Epidermal melanocyte (primary cell): ENCODE results near the gene CNTD1.
A peak's percentile ranks its signal among the peaks of the same experiment; 100 is the strongest.
"Not testable (repeated sequence)": the region's sequence is repeated elsewhere in the genome, so short reads cannot be mapped to it uniquely, and the experiment has no call there.

Source experiments
- DNase-seq: peaks from one replicate; pipeline ENCODE4 v3.0.0; 2011; ENCODE audit warnings: low spot score; ENCODE audit not compliant: insufficient read length

Gene CNTD1

DNA sequence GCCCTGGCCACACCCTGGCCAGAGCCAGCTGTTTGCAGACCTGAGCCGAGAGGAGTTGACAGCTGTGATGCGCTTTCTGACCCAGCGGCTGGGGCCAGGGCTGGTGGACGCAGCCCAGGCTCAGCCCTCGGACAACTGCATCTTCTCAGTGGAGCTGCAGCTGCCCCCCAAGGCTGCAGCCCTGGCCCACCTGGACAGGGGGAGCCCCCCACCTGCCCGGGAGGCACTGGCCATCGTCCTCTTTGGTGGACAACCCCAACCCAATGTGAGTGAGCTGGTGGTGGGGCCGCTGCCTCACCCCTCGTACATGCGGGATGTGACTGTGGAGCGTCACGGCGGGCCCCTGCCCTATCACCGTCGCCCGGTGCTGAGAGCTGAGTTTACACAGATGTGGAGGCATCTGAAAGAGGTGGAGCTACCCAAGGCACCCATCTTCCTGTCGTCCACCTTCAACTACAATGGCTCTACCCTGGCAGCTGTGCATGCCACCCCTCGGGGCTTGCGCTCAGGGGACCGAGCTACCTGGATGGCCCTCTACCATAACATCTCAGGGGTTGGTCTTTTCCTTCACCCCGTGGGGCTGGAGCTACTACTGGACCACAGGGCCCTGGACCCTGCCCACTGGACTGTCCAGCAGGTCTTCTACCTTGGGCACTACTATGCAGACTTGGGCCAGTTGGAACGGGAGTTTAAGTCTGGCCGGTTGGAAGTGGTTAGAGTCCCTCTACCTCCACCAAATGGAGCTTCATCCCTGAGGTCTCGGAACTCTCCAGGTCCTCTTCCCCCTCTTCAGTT lies 46.3 kb downstream of the CNTD1 start:
- no peak for DNase-seq

DNA sequence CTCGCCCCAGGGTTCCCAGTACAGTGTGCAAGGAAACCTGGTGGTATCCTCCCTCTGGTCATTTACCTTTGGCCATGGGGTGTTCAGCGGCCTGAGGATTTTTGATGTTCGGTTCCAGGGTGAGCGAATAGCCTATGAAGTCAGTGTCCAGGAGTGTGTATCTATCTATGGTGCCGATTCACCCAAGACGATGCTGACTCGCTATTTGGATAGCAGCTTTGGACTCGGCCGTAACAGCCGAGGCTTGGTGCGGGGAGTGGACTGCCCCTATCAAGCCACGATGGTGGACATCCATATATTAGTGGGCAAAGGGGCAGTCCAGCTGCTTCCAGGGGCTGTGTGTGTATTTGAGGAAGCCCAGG lies 46.9 kb downstream of the CNTD1 start:
- no peak for DNase-seq

DNA sequence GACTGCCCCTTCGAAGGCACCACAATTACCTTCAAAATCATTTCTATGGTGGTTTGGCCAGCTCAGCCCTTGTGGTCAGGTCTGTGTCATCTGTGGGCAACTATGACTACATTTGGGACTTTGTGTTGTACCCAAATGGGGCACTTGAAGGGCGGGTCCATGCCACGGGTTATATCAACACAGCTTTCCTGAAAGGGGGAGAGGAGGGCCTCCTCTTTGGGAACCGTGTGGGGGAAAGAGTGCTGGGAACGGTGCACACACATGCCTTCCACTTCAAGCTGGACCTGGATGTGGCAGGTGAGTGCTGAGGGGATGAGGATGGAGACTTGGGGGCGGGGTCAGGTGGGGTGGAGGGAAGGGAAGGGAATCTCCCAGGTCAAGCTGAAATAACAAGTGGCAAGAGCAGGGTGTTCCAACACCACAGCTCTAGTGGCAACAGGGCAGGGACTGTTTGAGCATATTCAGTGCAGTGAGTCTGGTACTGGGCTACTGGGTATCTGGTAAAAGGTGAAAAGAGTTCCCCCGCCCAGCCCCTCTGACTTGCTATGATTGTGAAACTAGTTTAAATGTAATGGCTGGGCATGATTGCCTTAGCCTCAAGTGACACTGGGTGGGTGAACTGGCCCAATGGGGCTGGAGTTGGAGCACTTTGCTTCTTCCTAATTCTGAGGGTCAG lies 47.4 kb downstream of the CNTD1 start:
- peak; percentile 14 for DNase-seq

DNA sequence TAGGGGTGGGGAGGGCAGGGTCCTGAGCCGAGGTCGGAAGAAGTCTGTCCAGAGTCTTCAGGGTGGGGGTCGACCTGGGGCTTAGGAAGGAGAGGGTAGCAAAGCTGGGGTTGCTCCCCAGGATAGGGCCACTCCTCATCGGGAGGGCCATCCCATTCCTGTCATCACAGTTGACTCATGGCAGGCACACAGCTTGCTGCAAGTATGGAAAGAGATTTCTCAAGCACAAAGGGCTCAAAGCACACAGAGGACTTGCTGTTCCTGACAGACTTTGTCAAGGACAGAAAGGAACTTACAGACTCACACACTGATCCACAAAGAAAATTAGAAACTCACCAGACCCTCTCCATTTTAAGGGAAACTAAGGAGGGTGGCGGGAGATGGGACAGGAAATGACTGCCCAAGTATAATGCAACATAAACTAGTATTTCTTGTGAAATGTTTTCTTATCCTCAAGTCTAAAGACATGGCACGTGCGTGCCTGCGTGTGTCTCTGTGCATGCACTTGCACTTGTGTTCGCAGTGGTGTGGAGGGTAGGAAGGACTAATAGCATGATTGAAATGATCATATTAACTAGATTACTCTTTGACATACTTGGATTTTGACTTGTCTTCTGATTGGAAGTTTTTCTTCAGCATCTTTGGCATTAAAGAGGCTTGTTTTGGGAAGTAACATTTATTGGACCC lies 48.1 kb downstream of the CNTD1 start:
- DNase-seq, result no peak

DNA sequence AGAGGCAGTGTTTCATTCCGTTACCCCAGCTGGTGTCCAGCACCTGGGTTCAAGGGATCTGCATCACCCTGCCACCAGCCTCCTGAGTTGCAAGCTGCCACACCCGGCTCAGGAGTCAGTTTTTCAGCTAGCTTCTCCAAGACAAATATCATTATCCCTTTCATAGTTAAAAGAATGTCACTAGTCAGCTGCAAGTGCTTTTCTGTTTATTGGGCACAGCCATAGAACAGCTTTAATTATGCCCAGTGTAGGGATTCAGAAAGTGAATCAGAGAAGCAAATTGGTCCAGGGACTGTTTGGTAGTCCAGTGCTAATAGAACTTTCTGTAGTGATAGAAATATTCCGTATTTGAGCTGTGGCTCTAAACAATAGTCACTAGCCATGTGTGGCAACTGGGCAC lies 49.4 kb downstream of the CNTD1 start:
- no peak for DNase-seq

DNA sequence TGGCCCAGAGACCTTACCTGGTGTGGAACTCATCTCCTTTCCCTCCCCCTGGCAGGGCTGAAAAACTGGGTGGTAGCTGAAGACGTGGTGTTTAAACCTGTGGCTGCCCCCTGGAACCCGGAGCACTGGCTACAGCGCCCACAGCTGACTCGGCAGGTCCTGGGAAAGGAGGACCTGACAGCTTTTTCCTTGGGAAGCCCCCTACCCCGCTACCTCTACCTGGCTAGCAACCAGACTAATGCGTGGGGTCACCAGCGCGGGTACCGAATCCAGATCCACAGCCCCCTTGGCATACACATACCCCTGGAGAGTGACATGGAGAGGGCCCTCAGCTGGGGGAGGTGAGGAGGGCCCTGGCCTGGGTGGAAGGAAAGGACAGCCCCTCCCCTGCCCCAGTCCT lies 50.4 kb downstream of the CNTD1 start:
- DNase-seq, result no peak

DNA sequence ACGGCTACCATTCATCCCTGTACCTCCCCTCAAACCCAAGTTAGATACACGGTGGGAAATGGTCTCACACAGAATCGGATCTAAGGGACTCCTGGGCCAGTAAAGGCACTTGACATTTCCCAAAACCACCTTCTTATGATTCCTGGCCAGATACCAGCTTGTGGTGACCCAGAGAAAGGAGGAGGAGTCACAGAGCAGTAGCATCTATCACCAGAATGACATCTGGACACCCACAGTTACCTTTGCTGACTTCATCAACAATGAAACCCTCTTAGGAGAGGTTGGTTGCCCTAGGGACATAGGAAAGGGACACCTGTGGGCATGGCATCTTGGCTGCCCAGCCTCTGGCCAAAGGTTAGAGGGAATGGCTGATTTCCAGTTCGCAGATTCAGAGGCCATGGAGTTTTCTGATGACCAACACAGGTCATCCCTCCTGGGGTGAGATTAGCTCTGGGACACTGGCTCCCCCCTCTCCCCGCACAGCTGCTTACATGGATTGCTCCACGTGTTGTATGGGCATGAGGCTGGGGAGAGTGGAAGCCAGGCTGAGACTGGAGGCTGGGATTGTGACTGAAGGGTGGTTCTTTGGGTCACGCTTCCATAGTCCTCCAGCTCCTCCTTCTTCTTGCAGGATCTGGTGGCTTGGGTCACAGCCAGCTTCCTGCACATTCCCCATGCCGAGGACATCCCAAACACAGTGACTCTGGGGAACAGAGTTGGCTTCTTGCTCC lies 51.0 kb downstream of the CNTD1 start:
- no peak for DNase-seq

DNA sequence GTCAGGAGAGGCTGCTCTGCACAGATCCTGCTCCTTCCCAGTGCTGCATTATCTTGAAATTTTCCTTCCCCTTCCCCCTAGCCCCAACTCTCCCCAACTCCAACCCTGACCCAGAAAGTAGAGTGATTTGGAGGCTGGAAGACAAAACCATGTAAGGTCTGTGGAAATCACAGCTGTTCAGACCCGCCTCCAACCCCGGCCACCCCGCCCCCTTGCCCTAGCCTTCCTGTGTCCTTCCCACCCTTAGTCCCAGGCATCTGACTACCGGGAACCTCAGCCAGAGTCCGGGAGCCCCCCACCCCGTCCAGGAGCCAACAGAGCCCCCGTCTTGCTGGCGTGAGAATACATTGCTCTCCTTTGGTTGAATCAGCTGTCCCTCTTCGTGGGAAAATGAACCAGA lies 52.3 kb downstream of the CNTD1 start, which contains the start of gene AOC3:
AOC3 (plus strand) TSS at position 246 of the 400 bp plus-strand sequence; CDS start at position 391, 145 bp downstream.
- DNase-seq, result no peak

DNA sequence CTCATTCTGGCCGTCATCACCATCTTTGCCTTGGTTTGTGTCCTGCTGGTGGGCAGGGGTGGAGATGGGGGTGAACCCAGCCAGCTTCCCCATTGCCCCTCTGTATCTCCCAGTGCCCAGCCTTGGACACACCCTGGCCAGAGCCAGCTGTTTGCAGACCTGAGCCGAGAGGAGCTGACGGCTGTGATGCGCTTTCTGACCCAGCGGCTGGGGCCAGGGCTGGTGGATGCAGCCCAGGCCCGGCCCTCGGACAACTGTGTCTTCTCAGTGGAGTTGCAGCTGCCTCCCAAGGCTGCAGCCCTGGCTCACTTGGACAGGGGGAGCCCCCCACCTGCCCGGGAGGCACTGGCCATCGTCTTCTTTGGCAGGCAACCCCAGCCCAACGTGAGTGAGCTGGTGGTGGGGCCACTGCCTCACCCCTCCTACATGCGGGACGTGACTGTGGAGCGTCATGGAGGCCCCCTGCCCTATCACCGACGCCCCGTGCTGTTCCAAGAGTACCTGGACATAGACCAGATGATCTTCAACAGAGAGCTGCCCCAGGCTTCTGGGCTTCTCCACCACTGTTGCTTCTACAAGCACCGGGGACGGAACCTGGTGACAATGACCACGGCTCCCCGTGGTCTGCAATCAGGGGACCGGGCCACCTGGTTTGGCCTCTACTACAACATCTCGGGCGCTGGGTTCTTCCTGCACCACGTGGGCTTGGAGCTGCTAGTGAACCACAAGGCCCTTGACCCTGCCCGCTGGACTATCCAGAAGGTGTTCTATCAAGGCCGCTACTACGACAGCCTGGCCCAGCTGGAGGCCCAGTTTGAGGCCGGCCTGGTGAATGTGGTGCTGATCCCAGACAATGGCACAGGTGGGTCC lies 52.9 kb downstream of the CNTD1 start:
- not testable (repeated sequence) for DNase-seq

DNA sequence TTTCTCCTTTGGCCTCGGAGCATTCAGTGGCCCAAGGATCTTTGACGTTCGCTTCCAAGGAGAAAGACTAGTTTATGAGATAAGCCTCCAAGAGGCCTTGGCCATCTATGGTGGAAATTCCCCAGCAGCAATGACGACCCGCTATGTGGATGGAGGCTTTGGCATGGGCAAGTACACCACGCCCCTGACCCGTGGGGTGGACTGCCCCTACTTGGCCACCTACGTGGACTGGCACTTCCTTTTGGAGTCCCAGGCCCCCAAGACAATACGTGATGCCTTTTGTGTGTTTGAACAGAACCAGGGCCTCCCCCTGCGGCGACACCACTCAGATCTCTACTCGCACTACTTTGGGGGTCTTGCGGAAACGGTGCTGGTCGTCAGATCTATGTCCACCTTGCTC lies 53.7 kb downstream of the CNTD1 start:
- DNase-seq, result no peak

DNA sequence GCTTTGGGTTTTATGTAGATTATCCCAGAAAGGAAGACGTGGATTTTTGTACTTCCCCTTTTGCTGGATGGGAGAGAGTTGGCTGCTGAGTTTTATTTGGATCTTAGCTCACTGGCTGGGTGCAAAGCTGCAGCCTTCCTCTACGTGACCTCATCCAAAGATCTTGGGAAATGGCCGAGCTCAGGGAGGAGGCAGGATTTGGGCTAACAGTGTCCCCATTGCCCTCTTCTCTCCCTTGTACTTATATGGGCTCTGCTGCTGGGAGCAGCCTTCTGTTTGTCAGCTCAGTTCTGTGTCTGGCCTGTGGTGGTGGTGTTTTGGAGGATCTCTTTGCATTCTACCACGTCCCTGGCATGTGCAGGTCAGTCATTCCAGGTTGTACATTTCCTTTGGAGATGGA lies 54.3 kb downstream of the CNTD1 start:
- DNase-seq, result no peak

DNA sequence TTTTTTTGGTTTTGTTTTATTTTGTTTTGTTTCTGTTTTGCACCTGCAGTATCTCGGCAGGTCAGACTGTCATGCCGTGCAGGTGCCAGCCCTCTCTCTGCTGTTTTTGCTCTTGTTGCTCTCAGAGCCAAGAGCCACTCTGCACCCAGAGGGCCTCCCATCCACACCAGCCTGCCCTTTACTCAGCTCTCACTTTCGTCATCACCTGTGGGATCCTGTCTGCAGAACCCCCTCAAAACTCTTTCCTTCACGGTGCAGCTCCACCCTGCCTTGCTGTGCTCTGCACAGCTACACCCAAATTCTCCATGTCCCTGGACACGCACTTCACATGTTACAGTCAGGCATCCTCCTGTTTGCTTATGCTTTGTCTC lies 54.9 kb downstream of the CNTD1 start:
- no peak for DNase-seq

DNA sequence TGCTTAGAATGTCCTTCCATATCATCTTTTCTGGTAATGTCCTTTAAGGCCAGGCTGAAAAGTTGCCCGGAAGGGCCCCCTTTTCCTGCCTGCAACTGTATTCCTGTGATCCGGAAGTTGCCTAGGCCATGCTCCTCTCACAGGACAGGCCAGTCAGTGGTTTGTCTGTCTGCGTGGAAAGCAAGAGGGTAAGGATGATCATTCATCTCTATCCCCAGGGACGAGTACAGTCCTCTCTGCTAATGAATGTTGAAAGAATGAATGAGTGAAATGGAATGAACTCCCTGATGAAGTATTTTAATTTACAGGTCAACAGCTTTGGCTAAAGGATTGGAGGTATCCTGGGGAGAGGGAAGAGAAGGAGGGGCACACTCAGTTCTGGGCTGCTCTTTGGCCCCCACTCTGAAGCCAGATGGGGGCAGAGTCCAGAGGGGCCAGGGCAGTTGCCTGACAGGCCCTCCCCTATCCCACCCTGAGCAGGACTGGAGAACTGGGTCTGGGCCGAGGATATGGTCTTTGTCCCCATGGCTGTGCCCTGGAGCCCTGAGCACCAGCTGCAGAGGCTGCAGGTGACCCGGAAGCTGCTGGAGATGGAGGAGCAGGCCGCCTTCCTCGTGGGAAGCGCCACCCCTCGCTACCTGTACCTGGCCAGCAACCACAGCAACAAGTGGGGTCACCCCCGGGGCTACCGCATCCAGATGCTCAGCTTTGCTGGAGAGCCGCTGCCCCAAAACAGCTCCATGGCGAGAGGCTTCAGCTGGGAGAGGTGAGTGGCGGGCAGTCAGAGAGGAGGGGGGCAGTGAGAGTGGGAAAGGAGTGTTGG lies 55.5 kb downstream of the CNTD1 start:
- no peak for DNase-seq

DNA sequence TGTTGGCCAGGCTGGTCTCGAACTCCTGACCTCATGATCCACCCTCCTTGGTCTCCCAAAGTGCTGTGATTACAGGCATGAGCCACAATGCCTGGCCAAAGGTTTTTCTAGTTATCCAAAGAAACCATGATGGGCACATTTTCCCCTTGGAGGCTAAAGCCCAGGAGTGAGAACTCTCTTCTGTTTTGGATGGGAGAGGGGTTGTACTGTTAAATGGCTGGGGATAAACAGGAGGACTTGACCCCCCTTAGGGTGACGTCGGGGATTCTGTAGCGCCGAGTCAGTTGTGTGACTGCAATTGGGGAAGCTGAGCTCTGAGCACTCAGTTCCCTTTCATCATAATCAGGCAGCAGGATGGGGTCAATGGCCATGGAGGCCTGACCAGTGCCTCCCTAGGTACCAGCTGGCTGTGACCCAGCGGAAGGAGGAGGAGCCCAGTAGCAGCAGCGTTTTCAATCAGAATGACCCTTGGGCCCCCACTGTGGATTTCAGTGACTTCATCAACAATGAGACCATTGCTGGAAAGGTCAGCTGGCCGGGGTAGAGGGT lies 56.5 kb downstream of the CNTD1 start:
- DNase-seq, result no peak

DNA sequence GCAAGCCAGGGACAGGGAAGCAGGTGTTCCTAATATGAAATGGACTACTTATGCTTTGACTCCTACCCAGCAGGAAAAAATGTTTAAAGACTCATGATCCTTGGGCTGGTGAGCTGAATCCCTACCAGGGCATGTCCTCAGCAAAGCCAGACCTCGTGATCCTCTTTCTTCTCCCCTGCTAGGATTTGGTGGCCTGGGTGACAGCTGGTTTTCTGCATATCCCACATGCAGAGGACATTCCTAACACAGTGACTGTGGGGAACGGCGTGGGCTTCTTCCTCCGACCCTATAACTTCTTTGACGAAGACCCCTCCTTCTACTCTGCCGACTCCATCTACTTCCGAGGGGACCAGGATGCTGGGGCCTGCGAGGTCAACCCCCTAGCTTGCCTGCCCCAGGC lies 57.4 kb downstream of the CNTD1 start:
- not testable (repeated sequence) for DNase-seq

DNA sequence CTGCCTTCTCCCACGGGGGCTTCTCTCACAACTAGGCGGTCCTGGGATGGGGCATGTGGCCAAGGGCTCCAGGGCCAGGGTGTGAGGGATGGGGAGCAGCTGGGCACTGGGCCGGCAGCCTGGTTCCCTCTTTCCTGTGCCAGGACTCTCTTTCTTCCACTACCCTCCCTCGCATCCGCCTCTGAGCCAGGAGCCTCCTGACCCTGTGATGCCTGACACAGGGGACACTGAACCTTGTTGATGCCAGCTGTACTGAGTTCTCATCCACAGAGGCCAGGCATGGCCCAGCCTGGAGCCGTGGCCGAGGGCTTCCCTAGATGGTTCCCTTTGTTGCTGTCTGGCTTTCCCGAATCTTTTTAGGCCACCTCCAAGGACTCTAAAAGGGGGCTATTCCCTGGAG lies 57.9 kb downstream of the CNTD1 start:
- not testable (repeated sequence) for DNase-seq

DNA sequence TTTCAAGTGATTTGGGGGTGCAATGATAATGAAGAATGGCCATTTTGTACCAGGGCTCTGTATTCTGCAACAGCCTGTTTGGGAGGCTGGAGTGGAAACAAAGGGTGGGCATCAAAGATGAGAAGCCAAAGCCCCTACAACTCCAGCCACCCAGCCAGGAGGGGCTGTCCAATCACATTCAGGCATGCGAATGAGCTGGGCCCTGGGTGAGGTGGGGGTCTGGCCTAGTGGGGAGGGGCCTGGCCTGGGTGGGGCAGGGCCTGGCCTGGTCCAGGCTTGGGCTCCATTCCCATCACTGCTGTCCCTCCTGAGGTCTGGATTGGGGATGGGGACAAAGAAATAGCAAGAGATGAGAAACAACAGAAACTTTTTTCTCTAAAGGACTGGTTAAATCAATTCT lies 58.7 kb downstream of the CNTD1 start:
- no peak for DNase-seq
